ENCODE results near the gene ZNF837. TPM values are rescaled to one million over a fixed set of nuclear protein-coding genes. Genes with fewer than 3 reads are reported as not detected.

The ZNF837 gene
- total RNA-seq, 1 experiment from 2014 or later = 2.5 TPM

GRCh38 chr19:58372311-58373133 lies 8.3 kb downstream of the ZNF837 start:
- Histone ChIP-seq H3K9me3 (replicated peaks) (0 out of 2 replicates have a peak, but pooled peaks cover 7% of the 10 kb centered on the region), H3K27ac (no peak overlapping the region)
- no peak for DNase-seq (ENCODE audit: low read depth in 1 of 2, low spot score in 2 of 2)

GRCh38 chr19:58368561-58369360 lies 12.1 kb downstream of the ZNF837 start:
- no peak overlapping the region for H3K27ac ChIP-seq
- H3K27me3 ChIP-seq (replicated peaks) = no peaks in the 10 kb centered on the region
- H3K36me3 ChIP-seq = no peaks in the 10 kb centered on the region
- 0 out of 2 replicates have a peak, but pooled peaks cover 7% of the 10 kb centered on the region for H3K9me3 ChIP-seq (replicated peaks)
- peak in 1 of 2 experiments; percentile 37 for DNase-seq (ENCODE audit: low read depth in 1 of 2, low spot score in 2 of 2)
- no peak overlapping the region for H3K4me3 ChIP-seq
- no peaks in the 10 kb centered on the region for H3K4me1 ChIP-seq (replicated peaks)

More at GRCh38 chr19:58372311-58373133, 8.3 kb downstream of the ZNF837 start:
- H3K36me3 ChIP-seq = no peaks in the 10 kb centered on the region
- no peaks in the 10 kb centered on the region for H3K4me1 ChIP-seq (replicated peaks)
- no peaks in the 10 kb centered on the region for H3K27me3 ChIP-seq (replicated peaks)
- no peak overlapping the region for H3K4me3 ChIP-seq

GRCh38 chr19:58367698-58368454 lies 13.0 kb downstream of the ZNF837 start:
- H3K4me1 ChIP-seq (replicated peaks) = peaks cover 3% of the 10 kb centered on the region
- H3K4me3 ChIP-seq = no peak overlapping the region
- no peaks in the 10 kb centered on the region for H3K27me3 ChIP-seq (replicated peaks)
- DNase-seq (ENCODE audit: low read depth in 1 of 2, low spot score in 2 of 2) = no peak
- no peaks in the 10 kb centered on the region for H3K36me3 ChIP-seq
- 0 out of 2 replicates have a peak, but pooled peaks cover 7% of the 10 kb centered on the region for H3K9me3 ChIP-seq (replicated peaks)
- H3K27ac ChIP-seq = no peak overlapping the region

- H3K4me3 ChIP-seq = no peak overlapping the region
- no peaks in the 10 kb centered on the region for H3K36me3 ChIP-seq
- no peak overlapping the region for H3K27ac ChIP-seq
- H3K4me1 ChIP-seq (replicated peaks) = peaks cover 8% of the 10 kb centered on the region
- H3K9me3 ChIP-seq (replicated peaks) = 0 out of 2 replicates have a peak, but pooled peaks cover 7% of the 10 kb centered on the region
- H3K27me3 ChIP-seq (replicated peaks) = no peaks in the 10 kb centered on the region
- peak in 1 of 2 experiments; percentile 33 for DNase-seq (ENCODE audit: low read depth in 1 of 2, low spot score in 2 of 2)
These were observed 14.0 kb downstream of the ZNF837 start for GRCh38 chr19:58366585-58367430.

GRCh38 chr19:58364146-58364545 lies 16.7 kb downstream of the ZNF837 start:
- 0 out of 2 replicates have a peak, but pooled peaks cover 7% of the 10 kb centered on the region for H3K9me3 ChIP-seq (replicated peaks)
- no peaks in the 10 kb centered on the region for H3K27me3 ChIP-seq (replicated peaks)
- no peak overlapping the region for H3K4me3 ChIP-seq
- H3K4me1 ChIP-seq (replicated peaks) = peaks cover 14% of the 10 kb centered on the region
- no peak for DNase-seq (ENCODE audit: low read depth in 1 of 2, low spot score in 2 of 2)
- no peak overlapping the region for H3K27ac ChIP-seq
- H3K36me3 ChIP-seq = no peaks in the 10 kb centered on the region

GRCh38 chr19:58362272-58362994 lies 18.4 kb downstream of the ZNF837 start, which contains the start of gene ZNF497:
Gene ZNF497, minus strand, starts transcription at chr19:58362751. Its CDS starts 5,116 bp downstream, at chr19:58357635.
- peak within 1 kb of the TSS; percentile 48 for H3K4me3 ChIP-seq
- H3K4me1 ChIP-seq (replicated peaks) = peaks cover 14% of the 10 kb centered on the region
- H3K27ac ChIP-seq = peak within 1 kb of the TSS; percentile 74
- no peaks in the 10 kb centered on the region for H3K36me3 ChIP-seq
- peak; percentile 97 to 98 for DNase-seq (ENCODE audit: low read depth in 1 of 2, low spot score in 2 of 2)
- no peaks in the 10 kb centered on the region for H3K9me3 ChIP-seq (replicated peaks)
- no peaks in the 10 kb centered on the region for H3K27me3 ChIP-seq (replicated peaks)

- peak in 1 of 2 experiments; percentile 60 for DNase-seq (ENCODE audit: low read depth in 1 of 2, low spot score in 2 of 2)
- Histone ChIP-seq H3K4me3 (peak overlapping the region; percentile 48), H3K9me3 (replicated peaks) (no peaks in the 10 kb centered on the region), H3K4me1 (replicated peaks) (peaks cover 14% of the 10 kb centered on the region), H3K27me3 (replicated peaks) (peaks cover 3% of the 10 kb centered on the region; the same call in 1 of the 2 replicates), H3K27ac (peak overlapping the region; percentile 74), H3K36me3 (no peaks in the 10 kb centered on the region)
These were observed 18.9 kb downstream of the ZNF837 start for GRCh38 chr19:58361900-58362271.

GRCh38 chr19:58357481-58358145 lies 23.2 kb downstream of the ZNF837 start:
- peak in 1 of 2 experiments; percentile 42 for DNase-seq (ENCODE audit: low read depth in 1 of 2, low spot score in 2 of 2)
- Histone ChIP-seq H3K36me3 (no peaks in the 10 kb centered on the region; the same call in 1 of the 2 replicates), H3K4me1 (replicated peaks) (peaks cover 16% of the 10 kb centered on the region), H3K4me3 (no peak overlapping the region), H3K9me3 (replicated peaks) (peaks cover 7% of the 10 kb centered on the region), H3K27me3 (replicated peaks) (peaks cover 10% of the 10 kb centered on the region), H3K27ac (no peak overlapping the region)

- peaks cover 4% of the 10 kb centered on the region; the same call in 1 of the 2 replicates for H3K36me3 ChIP-seq
- H3K9me3 ChIP-seq (replicated peaks) = peaks cover 7% of the 10 kb centered on the region
- peak in 1 of 2 experiments; percentile 36 for DNase-seq (ENCODE audit: low read depth in 1 of 2, low spot score in 2 of 2)
- no peak overlapping the region for H3K4me3 ChIP-seq
- peaks cover 14% of the 10 kb centered on the region for H3K4me1 ChIP-seq (replicated peaks)
- H3K27me3 ChIP-seq (replicated peaks) = peaks cover 10% of the 10 kb centered on the region
- no peak overlapping the region for H3K27ac ChIP-seq
These were observed 23.9 kb downstream of the ZNF837 start for GRCh38 chr19:58356766-58357480.

- no peak overlapping the region for H3K27ac ChIP-seq
- H3K4me1 ChIP-seq (replicated peaks) = peaks cover 7% of the 10 kb centered on the region
- H3K4me3 ChIP-seq = no peak overlapping the region
- peak in 1 of 2 experiments; percentile 13 for DNase-seq (ENCODE audit: low read depth in 1 of 2, low spot score in 2 of 2)
- H3K36me3 ChIP-seq = peaks cover 10% of the 10 kb centered on the region; the same call in 1 of the 2 replicates
- peaks cover 10% of the 10 kb centered on the region for H3K27me3 ChIP-seq (replicated peaks)
- H3K9me3 ChIP-seq (replicated peaks) = peaks cover 7% of the 10 kb centered on the region
These were observed 24.7 kb downstream of the ZNF837 start for GRCh38 chr19:58355908-58356765.

All from SJSA1 (cell line).